GM12801 (cell line): ENCODE measurements around the gene S100A3.

ENCODE experiments used
- CTCF ChIP-seq: IDR thresholded peaks from one replicate; pipeline ENCODE4 v1.5.1; 2011; ENCODE audit warnings: control low read depth; ENCODE audit not compliant: insufficient read length; ENCODE audit errors: extremely low read depth

The S100A3 gene

GRCh38 chr1:153509036-153509435, 40.0 kb downstream of the S100A3 start:
- no peak for TF ChIP-seq CTCF

GRCh38 chr1:153507926-153508583, 41.0 kb downstream of the S100A3 start:
- no peak for TF ChIP-seq CTCF

GRCh38 chr1:153506831-153507413, 42.1 kb downstream of the S100A3 start:
- no peak for TF ChIP-seq CTCF

- no peak for TF ChIP-seq CTCF
Observed at GRCh38 chr1:153506386-153506785, 42.7 kb downstream of the S100A3 start.

GRCh38 chr1:153505576-153505975, 43.5 kb downstream of the S100A3 start:
- no peak for TF ChIP-seq CTCF

- no peak for TF ChIP-seq CTCF
Observed at GRCh38 chr1:153503766-153504165, 45.3 kb downstream of the S100A3 start.

- TF ChIP-seq CTCF: no peak
Observed at GRCh38 chr1:153498746-153499145, 50.3 kb downstream of the S100A3 start.
